Measurements from ENCODE around the gene DKK3.
A peak's percentile ranks its signal among the peaks of the same experiment; 100 is the strongest.

The DKK3 gene

DNA sequence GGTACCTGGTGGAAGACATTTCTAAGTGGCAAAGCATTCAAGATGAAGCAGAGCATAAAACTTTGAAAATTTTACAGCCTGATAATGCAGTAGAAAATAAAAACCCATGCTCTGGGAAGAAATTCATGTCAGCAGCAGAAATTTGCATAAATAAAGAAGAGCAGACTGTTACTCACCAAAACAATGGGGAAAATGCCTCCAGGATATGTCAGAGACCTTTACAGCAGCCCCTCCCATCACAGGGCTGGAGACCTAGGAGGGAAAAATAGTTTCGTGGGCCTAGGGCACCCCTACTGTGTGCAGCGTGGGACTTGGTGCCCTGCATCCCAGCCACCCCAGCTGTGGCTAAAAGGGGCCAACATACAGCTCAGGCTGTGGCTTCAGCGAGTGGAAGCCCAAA lies 5.4 kb upstream of the DKK3 start:
- TF ChIP-seq, protein P1, sequence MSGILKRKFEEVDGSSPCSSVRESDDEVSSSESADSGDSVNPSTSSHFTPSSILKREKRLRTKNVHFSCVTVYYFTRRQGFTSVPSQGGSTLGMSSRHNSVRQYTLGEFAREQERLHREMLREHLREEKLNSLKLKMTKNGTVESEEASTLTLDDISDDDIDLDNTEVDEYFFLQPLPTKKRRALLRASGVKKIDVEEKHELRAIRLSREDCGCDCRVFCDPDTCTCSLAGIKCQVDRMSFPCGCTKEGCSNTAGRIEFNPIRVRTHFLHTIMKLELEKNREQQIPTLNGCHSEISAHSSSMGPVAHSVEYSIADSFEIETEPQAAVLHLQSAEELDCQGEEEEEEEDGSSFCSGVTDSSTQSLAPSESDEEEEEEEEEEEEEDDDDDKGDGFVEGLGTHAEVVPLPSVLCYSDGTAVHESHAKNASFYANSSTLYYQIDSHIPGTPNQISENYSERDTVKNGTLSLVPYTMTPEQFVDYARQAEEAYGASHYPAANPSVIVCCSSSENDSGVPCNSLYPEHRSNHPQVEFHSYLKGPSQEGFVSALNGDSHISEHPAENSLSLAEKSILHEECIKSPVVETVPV (CRISPR knock-in tag; IDR thresholded peaks at IDR 0.05): no peak
- TF ChIP-seq GLIS3 (CRISPR knock-in tag; IDR thresholded peaks at IDR 0.05) (no peak), TCF4 (CRISPR knock-in tag; IDR thresholded peaks at IDR 0.05; ENCODE audit: borderline replicate concordance) (no peak), ZNF565 (CRISPR knock-in tag; conservative IDR thresholded peaks at IDR 0.05; ENCODE audit: low read depth) (no peak), OSR1 (CRISPR knock-in tag; IDR thresholded peaks at IDR 0.05) (no peak), ZNF8 (CRISPR knock-in tag; IDR thresholded peaks at IDR 0.05) (no peak), ZFP30 (CRISPR knock-in tag; IDR thresholded peaks at IDR 0.05) (no peak), BACH2 (CRISPR knock-in tag; IDR thresholded peaks at IDR 0.05; ENCODE audit: borderline replicate concordance) (no peak), SNAI2 (CRISPR knock-in tag; IDR thresholded peaks at IDR 0.05) (no peak), ZNF70 (CRISPR knock-in tag; IDR thresholded peaks at IDR 0.05) (no peak)
- TF ChIP-seq, protein P2, sequence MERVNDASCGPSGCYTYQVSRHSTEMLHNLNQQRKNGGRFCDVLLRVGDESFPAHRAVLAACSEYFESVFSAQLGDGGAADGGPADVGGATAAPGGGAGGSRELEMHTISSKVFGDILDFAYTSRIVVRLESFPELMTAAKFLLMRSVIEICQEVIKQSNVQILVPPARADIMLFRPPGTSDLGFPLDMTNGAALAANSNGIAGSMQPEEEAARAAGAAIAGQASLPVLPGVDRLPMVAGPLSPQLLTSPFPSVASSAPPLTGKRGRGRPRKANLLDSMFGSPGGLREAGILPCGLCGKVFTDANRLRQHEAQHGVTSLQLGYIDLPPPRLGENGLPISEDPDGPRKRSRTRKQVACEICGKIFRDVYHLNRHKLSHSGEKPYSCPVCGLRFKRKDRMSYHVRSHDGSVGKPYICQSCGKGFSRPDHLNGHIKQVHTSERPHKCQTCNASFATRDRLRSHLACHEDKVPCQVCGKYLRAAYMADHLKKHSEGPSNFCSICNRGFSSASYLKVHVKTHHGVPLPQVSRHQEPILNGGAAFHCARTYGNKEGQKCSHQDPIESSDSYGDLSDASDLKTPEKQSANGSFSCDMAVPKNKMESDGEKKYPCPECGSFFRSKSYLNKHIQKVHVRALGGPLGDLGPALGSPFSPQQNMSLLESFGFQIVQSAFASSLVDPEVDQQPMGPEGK (CRISPR knock-in tag; IDR thresholded peaks at IDR 0.05; ENCODE audit: borderline replicate concordance): no peak

DNA sequence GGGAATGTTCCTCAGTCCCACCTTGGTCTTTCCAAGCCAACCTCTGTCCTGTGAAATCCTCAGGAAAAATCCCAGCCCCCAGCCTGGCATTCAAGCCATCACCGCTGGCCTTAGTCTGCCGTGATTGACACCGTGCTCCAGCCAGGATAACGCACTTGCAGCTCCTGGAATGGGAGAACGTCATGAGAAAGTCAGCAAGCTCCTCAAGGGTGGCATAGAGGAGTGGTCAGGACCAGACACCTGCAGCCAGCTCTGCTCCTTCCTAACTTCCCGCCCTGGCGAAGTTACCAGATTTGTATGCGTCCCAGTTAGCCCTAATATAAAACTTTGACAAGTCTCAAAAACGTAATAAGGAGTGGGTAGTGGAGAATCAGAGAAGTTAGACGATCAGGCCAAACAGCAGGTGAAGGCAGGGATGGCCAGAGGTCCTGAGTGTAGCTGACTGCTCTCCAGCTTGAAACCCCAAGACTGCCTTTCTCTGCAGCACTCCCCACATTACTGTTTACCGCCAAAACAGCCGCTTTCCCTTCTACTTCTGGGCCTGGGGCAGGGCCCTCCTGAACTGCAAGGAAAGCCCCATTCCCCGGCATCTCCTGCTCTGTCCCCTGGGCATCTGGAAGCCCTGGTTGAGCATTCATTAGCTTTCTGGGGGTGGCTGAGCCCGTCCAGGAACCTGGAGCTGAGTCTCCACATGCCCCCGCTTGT lies 1.3 kb upstream of the DKK3 start:
- ATAC-seq: peak; percentile 19
- TF ChIP-seq TOX (CRISPR knock-in tag; IDR thresholded peaks at IDR 0.05; ENCODE audit: borderline replicate concordance): no peak
- TF ChIP-seq RARB (CRISPR knock-in tag; IDR thresholded peaks at IDR 0.05): no peak
- no peak for TF ChIP-seq ESRRG (CRISPR knock-in tag; IDR thresholded peaks at IDR 0.05)
- TF ChIP-seq PPARA (CRISPR knock-in tag; IDR thresholded peaks at IDR 0.05; ENCODE audit: borderline replicate concordance): no peak
- TF ChIP-seq GLIS3 (CRISPR knock-in tag; IDR thresholded peaks at IDR 0.05): no peak
- TF ChIP-seq ZFP3 (CRISPR knock-in tag; IDR thresholded peaks at IDR 0.05): no peak
- TF ChIP-seq OSR1 (CRISPR knock-in tag; IDR thresholded peaks at IDR 0.05): no peak
- no peak for TF ChIP-seq TCF4 (CRISPR knock-in tag; IDR thresholded peaks at IDR 0.05; ENCODE audit: borderline replicate concordance)
- TF ChIP-seq ISL1 (CRISPR knock-in tag; IDR thresholded peaks at IDR 0.05): no peak
- no peak for TF ChIP-seq BACH2 (CRISPR knock-in tag; IDR thresholded peaks at IDR 0.05; ENCODE audit: borderline replicate concordance)
- TF ChIP-seq, protein P3, sequence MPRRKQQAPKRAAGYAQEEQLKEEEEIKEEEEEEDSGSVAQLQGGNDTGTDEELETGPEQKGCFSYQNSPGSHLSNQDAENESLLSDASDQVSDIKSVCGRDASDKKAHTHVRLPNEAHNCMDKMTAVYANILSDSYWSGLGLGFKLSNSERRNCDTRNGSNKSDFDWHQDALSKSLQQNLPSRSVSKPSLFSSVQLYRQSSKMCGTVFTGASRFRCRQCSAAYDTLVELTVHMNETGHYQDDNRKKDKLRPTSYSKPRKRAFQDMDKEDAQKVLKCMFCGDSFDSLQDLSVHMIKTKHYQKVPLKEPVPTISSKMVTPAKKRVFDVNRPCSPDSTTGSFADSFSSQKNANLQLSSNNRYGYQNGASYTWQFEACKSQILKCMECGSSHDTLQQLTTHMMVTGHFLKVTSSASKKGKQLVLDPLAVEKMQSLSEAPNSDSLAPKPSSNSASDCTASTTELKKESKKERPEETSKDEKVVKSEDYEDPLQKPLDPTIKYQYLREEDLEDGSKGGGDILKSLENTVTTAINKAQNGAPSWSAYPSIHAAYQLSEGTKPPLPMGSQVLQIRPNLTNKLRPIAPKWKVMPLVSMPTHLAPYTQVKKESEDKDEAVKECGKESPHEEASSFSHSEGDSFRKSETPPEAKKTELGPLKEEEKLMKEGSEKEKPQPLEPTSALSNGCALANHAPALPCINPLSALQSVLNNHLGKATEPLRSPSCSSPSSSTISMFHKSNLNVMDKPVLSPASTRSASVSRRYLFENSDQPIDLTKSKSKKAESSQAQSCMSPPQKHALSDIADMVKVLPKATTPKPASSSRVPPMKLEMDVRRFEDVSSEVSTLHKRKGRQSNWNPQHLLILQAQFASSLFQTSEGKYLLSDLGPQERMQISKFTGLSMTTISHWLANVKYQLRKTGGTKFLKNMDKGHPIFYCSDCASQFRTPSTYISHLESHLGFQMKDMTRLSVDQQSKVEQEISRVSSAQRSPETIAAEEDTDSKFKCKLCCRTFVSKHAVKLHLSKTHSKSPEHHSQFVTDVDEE (CRISPR knock-in tag; IDR thresholded peaks at IDR 0.05): no peak
- TF ChIP-seq, protein P4, sequence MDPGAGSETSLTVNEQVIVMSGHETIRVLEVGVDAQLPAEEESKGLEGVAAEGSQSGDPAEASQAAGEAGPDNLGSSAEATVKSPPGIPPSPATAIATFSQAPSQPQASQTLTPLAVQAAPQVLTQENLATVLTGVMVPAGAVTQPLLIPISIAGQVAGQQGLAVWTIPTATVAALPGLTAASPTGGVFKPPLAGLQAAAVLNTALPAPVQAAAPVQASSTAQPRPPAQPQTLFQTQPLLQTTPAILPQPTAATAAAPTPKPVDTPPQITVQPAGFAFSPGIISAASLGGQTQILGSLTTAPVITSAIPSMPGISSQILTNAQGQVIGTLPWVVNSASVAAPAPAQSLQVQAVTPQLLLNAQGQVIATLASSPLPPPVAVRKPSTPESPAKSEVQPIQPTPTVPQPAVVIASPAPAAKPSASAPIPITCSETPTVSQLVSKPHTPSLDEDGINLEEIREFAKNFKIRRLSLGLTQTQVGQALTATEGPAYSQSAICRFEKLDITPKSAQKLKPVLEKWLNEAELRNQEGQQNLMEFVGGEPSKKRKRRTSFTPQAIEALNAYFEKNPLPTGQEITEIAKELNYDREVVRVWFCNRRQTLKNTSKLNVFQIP (CRISPR knock-in tag; IDR thresholded peaks at IDR 0.05; ENCODE audit: borderline replicate concordance, low read depth): no peak
- TF ChIP-seq, protein P2 (CRISPR knock-in tag; IDR thresholded peaks at IDR 0.05; ENCODE audit: borderline replicate concordance): no peak
- TF ChIP-seq, protein P5, sequence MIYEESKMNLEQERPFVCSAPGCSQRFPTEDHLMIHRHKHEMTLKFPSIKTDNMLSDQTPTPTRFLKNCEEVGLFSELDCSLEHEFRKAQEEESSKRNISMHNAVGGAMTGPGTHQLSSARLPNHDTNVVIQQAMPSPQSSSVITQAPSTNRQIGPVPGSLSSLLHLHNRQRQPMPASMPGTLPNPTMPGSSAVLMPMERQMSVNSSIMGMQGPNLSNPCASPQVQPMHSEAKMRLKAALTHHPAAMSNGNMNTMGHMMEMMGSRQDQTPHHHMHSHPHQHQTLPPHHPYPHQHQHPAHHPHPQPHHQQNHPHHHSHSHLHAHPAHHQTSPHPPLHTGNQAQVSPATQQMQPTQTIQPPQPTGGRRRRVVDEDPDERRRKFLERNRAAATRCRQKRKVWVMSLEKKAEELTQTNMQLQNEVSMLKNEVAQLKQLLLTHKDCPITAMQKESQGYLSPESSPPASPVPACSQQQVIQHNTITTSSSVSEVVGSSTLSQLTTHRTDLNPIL (CRISPR knock-in tag; IDR thresholded peaks at IDR 0.05; ENCODE audit: low read depth): no peak
- no peak for TF ChIP-seq ARNTL (CRISPR knock-in tag; IDR thresholded peaks at IDR 0.05; ENCODE audit: borderline replicate concordance, low read depth)
- TF ChIP-seq ZNF565 (CRISPR knock-in tag; conservative IDR thresholded peaks at IDR 0.05; ENCODE audit: low read depth): no peak
- TF ChIP-seq ZNF70 (CRISPR knock-in tag; IDR thresholded peaks at IDR 0.05): no peak

More for the DNA sequence above, 5.4 kb upstream of the DKK3 start:
- no peak for ATAC-seq

Measured in SK-N-SH treated with all-trans-retinoic acid at 6 μM for 48 hours (cell line).